ENCODE results near the gene MUC13. TPM values are rescaled to one million over a fixed set of nuclear protein-coding genes. Genes with fewer than 3 reads are reported as not detected.

The MUC13 gene
- total RNA-seq, 4 donors from 2014 or later: not detected

GRCh38 chr3:124966521-124967445 lies 32.2 kb upstream of the MUC13 start:
- no peak for DNase-seq (ENCODE audit: low spot score in 2 of 2)
- WGBS, 2 donors: 77 to 79% methylated on average over 7 of the region's 7 CpGs
- intact Hi-C loops (cut with DNase I; ENCODE audit: low total_unique reads): no loop called here

GRCh38 chr3:124965413-124965812 lies 30.9 kb upstream of the MUC13 start:
- H3K4me3 ChIP-seq (ENCODE audit: low read depth, poor library complexity, severe bottlenecking): no peak overlapping the region
- DNase-seq (ENCODE audit: low spot score in 2 of 2): no peak
- no peak for TF ChIP-seq POLR2A (IDR thresholded peaks at IDR 0.05)
- TF ChIP-seq CTCF (IDR thresholded peaks at IDR 0.05): no peak
- intact Hi-C loops (cut with DNase I; ENCODE audit: low total_unique reads): no loop called here
- WGBS, 2 donors: 76 to 85% methylated on average over 1 of the region's 1 CpG

More at GRCh38 chr3:124966521-124967445, 32.2 kb upstream of the MUC13 start:
- H3K4me3 ChIP-seq (ENCODE audit: low read depth, poor library complexity, severe bottlenecking): no peak overlapping the region
- no peak for TF ChIP-seq POLR2A (IDR thresholded peaks at IDR 0.05)
- no peak for TF ChIP-seq CTCF (IDR thresholded peaks at IDR 0.05)

DNA sequence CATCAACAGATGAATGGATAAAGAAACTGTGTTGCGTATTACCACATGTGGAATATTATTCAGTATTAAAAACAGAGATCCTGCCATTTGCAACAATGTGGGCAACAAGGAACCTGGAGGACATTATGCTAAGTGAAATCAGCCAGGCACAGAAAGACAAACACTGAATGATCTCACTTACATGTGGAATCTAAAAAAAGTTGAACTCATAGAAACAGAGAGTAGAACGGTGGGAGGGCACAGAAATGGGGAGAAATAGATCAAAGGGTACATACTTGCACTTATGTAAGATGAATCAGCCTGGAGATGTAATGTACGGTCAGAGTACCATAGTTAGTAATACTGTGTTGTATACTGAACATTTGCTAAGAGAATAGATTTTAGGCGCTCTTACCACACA lies 29.8 kb upstream of the MUC13 start:
- WGBS, 2 donors: 58 to 67% methylated on average over 4 of the region's 4 CpGs

GRCh38 chr3:124963755-124964154 lies 29.2 kb upstream of the MUC13 start:
- H3K4me3 ChIP-seq (ENCODE audit: low read depth, poor library complexity, severe bottlenecking): no peak overlapping the region
- no peak for TF ChIP-seq CTCF (IDR thresholded peaks at IDR 0.05)
- no peak for TF ChIP-seq POLR2A (IDR thresholded peaks at IDR 0.05)
- intact Hi-C loops (cut with DNase I; ENCODE audit: low total_unique reads): no loop called here
- WGBS, 2 donors: 47 to 61% methylated on average over 3 of the region's 3 CpGs
- DNase-seq (ENCODE audit: low spot score in 2 of 2): no peak

More for the DNA sequence above, 29.8 kb upstream of the MUC13 start:
- H3K4me3 ChIP-seq (ENCODE audit: low read depth, poor library complexity, severe bottlenecking): no peak overlapping the region
- TF ChIP-seq POLR2A (IDR thresholded peaks at IDR 0.05): no peak
- TF ChIP-seq CTCF (IDR thresholded peaks at IDR 0.05): no peak
- DNase-seq (ENCODE audit: low spot score in 2 of 2): no peak
- intact Hi-C loops (cut with DNase I; ENCODE audit: low total_unique reads): no loop called here

- TF ChIP-seq CTCF (IDR thresholded peaks at IDR 0.05) (no peak), POLR2A (IDR thresholded peaks at IDR 0.05) (no peak)
- no peak overlapping the region for H3K4me3 ChIP-seq (ENCODE audit: low read depth, poor library complexity, severe bottlenecking)
- no peak for DNase-seq (ENCODE audit: low spot score in 2 of 2)
- intact Hi-C loops (cut with DNase I; ENCODE audit: low total_unique reads): no loop called here
- 84 to 85% methylated on average over 2 of the region's 2 CpGs for WGBS, 2 donors
Observed at GRCh38 chr3:124962403-124962940, 27.9 kb upstream of the MUC13 start.

Measured in lower leg skin (tissue), 4 donors.